Upper lobe of left lung (tissue), 6 donors: ENCODE results near the gene MAGEF1. TPM values are rescaled to one million over a fixed set of nuclear protein-coding genes. Genes with fewer than 3 reads are reported as not detected.
A peak's percentile ranks its signal among the peaks of the same experiment; 100 is the strongest.

ENCODE experiments used
- ATAC-seq, 2 donors: fragments of 200-7000 bp; cut with Tn5 transposase; one replicate each; pipeline ENCODE4 v1.9.1; 2022; ENCODE audit warnings: mild to moderate bottlenecking in 2 of 2, moderate library complexity in 2 of 2; ENCODE audit not compliant: low FRiP score in 2 of 2
- DNase-seq, 2 donors: peaks; one replicate each; pipeline ENCODE4 v3.0.0-alpha.2; 2019 to 2020
- H3K27ac ChIP-seq, 4 donors: fragments of 200-600 bp; sonication (generic); one replicate each; pipeline ENCODE4 v1.5.1; 2016 to 2019
- H3K27me3 ChIP-seq, 4 donors: fragments of 200-600 bp; sonication (generic); one replicate each; pipeline ENCODE4 v1.5.1; 2017 to 2019
- H3K36me3 ChIP-seq, 4 donors: fragments of 200-600 bp; sonication (generic); one replicate each; pipeline ENCODE4 v1.5.1; 2016 to 2019
- H3K4me1 ChIP-seq, 4 donors: fragments of 200-600 bp; sonication (generic); one replicate each; pipeline ENCODE4 v1.5.1; 2018 to 2019
- H3K4me3 ChIP-seq, 4 donors: fragments of 200-600 bp; sonication (generic); one replicate each; pipeline ENCODE4 v1.5.1; 2017 to 2019; ENCODE audit warnings: mild to moderate bottlenecking in 2 of 4, moderate library complexity in 1 of 4
- H3K9me3 ChIP-seq, 4 donors: fragments of 200-600 bp; sonication (generic); one replicate each; pipeline ENCODE4 v1.5.1; 2018 to 2019
- EP300 ChIP-seq, 4 donors: sonication (generic); formaldehyde crosslinking; IDR thresholded peaks; one replicate each; pipeline ENCODE4 v1.5.1; 2017; ENCODE audit warnings: antibody characterized with exemption in 4 of 4, control low read depth in 2 of 4
- POLR2A ChIP-seq, 4 donors: fragments of 450-650 bp; IDR thresholded peaks; one replicate each; pipeline ENCODE4 v1.5.1; 2016 to 2017; ENCODE audit warnings: antibody characterized with exemption in 4 of 4, mild to moderate bottlenecking in 2 of 4
- POLR2AphosphoS5 ChIP-seq, 2 donors: sonication (generic); formaldehyde crosslinking; IDR thresholded peaks; one replicate each; pipeline ENCODE4 v1.5.1; 2017; ENCODE audit warnings: antibody characterized with exemption in 2 of 2
- WGBS, 2 donors: methylation state at CpG; one replicate each; pipeline ENCODE4 v1.1.5; 2017 to 2018; 5-methylcytosine and 5-hydroxymethylcytosine counted together
- total RNA-seq, 6 donors: library from RNA; depleted of rRNA in 4 of 6; stranded (reverse); fragments of >200 nt in 4 of 6; gene quantifications; one replicate each; pipeline versions ENCODE4 v1.1.0 to v1.2.1, GENCODE V29; 2016 to 2021
- TF ChIP-seq, protein P1 (sequence below), 6 experiments: fragments of 450-650 bp in 4 of 6; fragments of 200-600 bp in 2 of 6; sonication (generic) in 2 of 6; IDR thresholded peaks; one replicate each; pipeline ENCODE4 v1.5.1; 2016 to 2019; ENCODE audit warnings: antibody characterized with exemption in 6 of 6
- donor health status: DM: no; HTN: no; CAD: no; lungs with moderate emphysema.
- donor health status: DM: no; HTN: yes; CAD: no; lungs with severe emphysema.

Gene MAGEF1
- total RNA-seq, 6 donors from 2014 or later, result 13.6 to 52.4 (median 35.7) TPM

DNA sequence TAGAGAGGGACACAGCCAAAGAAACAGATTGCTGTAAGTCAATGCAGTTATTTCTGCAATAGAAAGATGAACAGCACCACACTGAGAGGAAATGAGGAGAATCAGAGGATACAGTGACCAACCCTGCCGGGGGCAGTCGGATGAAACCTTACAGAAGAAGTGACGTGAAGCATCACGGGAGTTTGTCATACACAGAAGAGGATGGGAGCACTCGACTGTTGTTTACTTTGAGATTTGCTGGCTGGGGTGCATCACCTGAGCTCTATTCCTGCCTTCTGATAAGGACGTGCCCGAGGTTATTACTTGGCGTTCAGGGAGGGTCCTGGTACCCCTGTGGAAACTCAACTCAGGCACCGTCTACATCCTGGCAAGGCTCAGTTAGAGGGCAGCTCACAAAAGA lies 45.4 kb downstream of the MAGEF1 start:
- no peak overlapping the region for H3K27ac ChIP-seq
- TF ChIP-seq, protein P1, sequence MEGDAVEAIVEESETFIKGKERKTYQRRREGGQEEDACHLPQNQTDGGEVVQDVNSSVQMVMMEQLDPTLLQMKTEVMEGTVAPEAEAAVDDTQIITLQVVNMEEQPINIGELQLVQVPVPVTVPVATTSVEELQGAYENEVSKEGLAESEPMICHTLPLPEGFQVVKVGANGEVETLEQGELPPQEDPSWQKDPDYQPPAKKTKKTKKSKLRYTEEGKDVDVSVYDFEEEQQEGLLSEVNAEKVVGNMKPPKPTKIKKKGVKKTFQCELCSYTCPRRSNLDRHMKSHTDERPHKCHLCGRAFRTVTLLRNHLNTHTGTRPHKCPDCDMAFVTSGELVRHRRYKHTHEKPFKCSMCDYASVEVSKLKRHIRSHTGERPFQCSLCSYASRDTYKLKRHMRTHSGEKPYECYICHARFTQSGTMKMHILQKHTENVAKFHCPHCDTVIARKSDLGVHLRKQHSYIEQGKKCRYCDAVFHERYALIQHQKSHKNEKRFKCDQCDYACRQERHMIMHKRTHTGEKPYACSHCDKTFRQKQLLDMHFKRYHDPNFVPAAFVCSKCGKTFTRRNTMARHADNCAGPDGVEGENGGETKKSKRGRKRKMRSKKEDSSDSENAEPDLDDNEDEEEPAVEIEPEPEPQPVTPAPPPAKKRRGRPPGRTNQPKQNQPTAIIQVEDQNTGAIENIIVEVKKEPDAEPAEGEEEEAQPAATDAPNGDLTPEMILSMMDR (IDR thresholded peaks at IDR 0.05), result no peak
- TF ChIP-seq POLR2A (IDR thresholded peaks at IDR 0.05), result no peak
- TF ChIP-seq POLR2AphosphoS5 (IDR thresholded peaks at IDR 0.05), result no peak
- no peak for TF ChIP-seq EP300 (IDR thresholded peaks at IDR 0.05)
- no peaks in the 10 kb centered on the region for H3K36me3 ChIP-seq
- H3K4me1 ChIP-seq, result no peaks in the 10 kb centered on the region
- H3K27me3 ChIP-seq, result no peaks in the 10 kb centered on the region
- WGBS, 2 donors, result 57 to 75% methylated on average over 9 of the region's 9 CpGs
- H3K9me3 ChIP-seq, result no peaks in the 10 kb centered on the region
- H3K4me3 ChIP-seq, result no peak overlapping the region
- no peak for ATAC-seq
- no peak for DNase-seq

DNA sequence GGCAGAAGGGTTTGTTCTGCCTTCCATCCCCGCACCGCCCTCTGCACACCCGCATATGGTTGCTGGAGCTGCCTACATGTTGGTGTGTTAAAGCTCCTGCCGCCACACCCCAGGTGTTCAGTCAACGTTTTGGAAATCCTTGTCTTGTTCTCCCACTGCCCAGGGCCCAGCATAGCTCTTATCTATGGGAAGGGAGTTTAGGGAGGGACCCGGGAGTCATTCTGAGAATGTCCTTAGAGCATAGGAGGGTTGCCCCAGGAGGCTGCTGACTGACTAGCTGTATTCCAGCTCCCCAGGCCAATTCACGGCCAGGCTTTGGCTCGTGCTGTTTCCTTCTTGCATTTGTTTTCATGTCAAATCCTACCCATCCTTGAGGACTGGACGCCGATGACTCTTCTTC lies 46.8 kb downstream of the MAGEF1 start:
- DNase-seq (no peak), ATAC-seq (no peak)
- no peaks in the 10 kb centered on the region for H3K9me3 ChIP-seq
- 82 to 90% methylated on average over 9 to 10 of the region's 10 CpGs for WGBS, 2 donors
- H3K36me3 ChIP-seq, result no peaks in the 10 kb centered on the region
- no peaks in the 10 kb centered on the region for H3K4me1 ChIP-seq
- no peak overlapping the region for H3K4me3 ChIP-seq
- no peak overlapping the region for H3K27ac ChIP-seq
- no peaks in the 10 kb centered on the region for H3K27me3 ChIP-seq
- TF ChIP-seq POLR2A (IDR thresholded peaks at IDR 0.05) (no peak), EP300 (IDR thresholded peaks at IDR 0.05) (no peak), POLR2AphosphoS5 (IDR thresholded peaks at IDR 0.05) (no peak)
- TF ChIP-seq, protein P1 (IDR thresholded peaks at IDR 0.05), result no peak

DNA sequence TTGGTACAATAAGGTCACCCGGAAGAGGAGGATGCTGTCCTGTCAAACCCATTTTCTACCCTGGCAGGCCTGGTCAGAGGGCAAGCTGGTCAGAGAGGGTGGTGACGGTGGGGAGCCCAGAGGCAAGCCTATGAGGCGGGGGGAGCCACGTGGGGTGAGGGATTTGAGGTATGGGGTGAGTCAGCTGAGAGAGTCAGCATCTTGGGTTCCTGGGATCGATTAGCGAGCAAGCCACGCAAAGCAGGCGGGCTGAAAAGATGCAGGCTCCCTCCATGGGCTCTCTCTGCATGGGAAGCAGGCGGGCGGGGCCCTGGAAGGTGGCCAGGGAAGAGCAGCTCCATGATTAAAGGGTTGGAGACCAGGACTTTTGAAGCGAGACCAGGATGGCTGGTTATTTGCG lies 48.1 kb downstream of the MAGEF1 start:
- Histone ChIP-seq H3K27ac (no peak overlapping the region), H3K27me3 (no peaks in the 10 kb centered on the region), H3K4me1 (no peaks in the 10 kb centered on the region), H3K9me3 (no peaks in the 10 kb centered on the region), H3K36me3 (no peaks in the 10 kb centered on the region), H3K4me3 (no peak overlapping the region)
- TF ChIP-seq POLR2AphosphoS5 (IDR thresholded peaks at IDR 0.05) (no peak), EP300 (IDR thresholded peaks at IDR 0.05) (no peak), POLR2A (IDR thresholded peaks at IDR 0.05) (no peak)
- TF ChIP-seq, protein P1 (IDR thresholded peaks at IDR 0.05), result no peak
- 91 to 94% methylated on average over 12 of the region's 12 CpGs for WGBS, 2 donors
- ATAC-seq (no peak), DNase-seq (peak in 1 of 2 donors; percentile 27)

DNA sequence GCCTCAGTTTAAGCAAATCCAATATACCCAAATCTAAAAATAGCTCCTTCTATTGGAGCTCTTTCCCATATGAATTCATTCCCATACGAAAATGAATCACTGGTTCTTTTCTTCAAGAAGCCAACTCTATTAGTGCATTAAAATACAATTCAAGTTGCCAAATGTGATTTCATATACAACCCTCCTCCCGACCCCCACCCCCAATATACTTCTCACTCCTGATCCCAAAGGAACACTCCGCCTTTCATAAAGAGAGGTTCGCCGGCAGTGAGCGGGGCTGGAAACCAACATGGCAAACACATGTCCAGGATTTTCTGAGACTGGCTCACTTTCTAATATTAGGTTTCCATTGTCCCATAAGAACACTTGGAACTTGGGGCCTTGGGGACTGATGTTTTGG lies 48.5 kb downstream of the MAGEF1 start:
- no peak for DNase-seq
- Histone ChIP-seq H3K9me3 (no peaks in the 10 kb centered on the region), H3K36me3 (no peaks in the 10 kb centered on the region), H3K27ac (no peak overlapping the region), H3K27me3 (no peaks in the 10 kb centered on the region), H3K4me3 (no peak overlapping the region), H3K4me1 (no peaks in the 10 kb centered on the region)
- WGBS, 2 donors, result 93 to 95% methylated on average over 6 of the region's 6 CpGs
- ATAC-seq, result no peak
- TF ChIP-seq, protein P1 (IDR thresholded peaks at IDR 0.05), result no peak
- TF ChIP-seq EP300 (IDR thresholded peaks at IDR 0.05) (no peak), POLR2A (IDR thresholded peaks at IDR 0.05) (no peak)

DNA sequence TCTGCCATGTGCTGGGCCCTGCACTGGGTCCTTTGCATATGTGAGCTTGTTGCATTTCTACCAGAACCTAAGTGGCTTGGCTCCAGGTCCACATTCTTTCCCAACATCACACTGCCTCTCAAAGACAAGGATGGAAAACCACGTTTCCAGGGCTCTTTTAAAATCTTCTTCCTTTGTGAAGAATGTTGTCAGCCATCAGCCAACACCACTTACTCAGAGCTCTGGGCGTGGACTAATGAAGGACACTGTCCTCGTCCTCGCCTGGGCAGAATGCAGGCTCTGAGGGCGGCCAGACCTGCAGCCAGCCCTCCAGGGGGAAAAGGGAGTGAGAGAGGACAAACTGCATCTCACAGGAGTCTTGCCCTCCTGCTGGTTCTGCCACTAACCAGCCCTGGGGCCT lies 49.7 kb downstream of the MAGEF1 start:
- Histone ChIP-seq H3K9me3 (no peaks in the 10 kb centered on the region), H3K27ac (no peak overlapping the region), H3K4me3 (no peak overlapping the region), H3K4me1 (no peaks in the 10 kb centered on the region), H3K36me3 (no peaks in the 10 kb centered on the region), H3K27me3 (no peaks in the 10 kb centered on the region)
- TF ChIP-seq EP300 (IDR thresholded peaks at IDR 0.05) (no peak), POLR2A (IDR thresholded peaks at IDR 0.05) (no peak), POLR2AphosphoS5 (IDR thresholded peaks at IDR 0.05) (no peak)
- TF ChIP-seq, protein P1 (IDR thresholded peaks at IDR 0.05), result no peak
- ATAC-seq, result no peak
- WGBS, 2 donors, result 51 to 68% methylated on average over 5 of the region's 5 CpGs
- DNase-seq, result no peak
